ENCODE results near the gene NUP58.

- TF ChIP-seq, protein P1, sequence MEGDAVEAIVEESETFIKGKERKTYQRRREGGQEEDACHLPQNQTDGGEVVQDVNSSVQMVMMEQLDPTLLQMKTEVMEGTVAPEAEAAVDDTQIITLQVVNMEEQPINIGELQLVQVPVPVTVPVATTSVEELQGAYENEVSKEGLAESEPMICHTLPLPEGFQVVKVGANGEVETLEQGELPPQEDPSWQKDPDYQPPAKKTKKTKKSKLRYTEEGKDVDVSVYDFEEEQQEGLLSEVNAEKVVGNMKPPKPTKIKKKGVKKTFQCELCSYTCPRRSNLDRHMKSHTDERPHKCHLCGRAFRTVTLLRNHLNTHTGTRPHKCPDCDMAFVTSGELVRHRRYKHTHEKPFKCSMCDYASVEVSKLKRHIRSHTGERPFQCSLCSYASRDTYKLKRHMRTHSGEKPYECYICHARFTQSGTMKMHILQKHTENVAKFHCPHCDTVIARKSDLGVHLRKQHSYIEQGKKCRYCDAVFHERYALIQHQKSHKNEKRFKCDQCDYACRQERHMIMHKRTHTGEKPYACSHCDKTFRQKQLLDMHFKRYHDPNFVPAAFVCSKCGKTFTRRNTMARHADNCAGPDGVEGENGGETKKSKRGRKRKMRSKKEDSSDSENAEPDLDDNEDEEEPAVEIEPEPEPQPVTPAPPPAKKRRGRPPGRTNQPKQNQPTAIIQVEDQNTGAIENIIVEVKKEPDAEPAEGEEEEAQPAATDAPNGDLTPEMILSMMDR (IDR thresholded peaks at IDR 0.05) = peak; percentile 98 to 99 (median 99)
- TF ChIP-seq POLR2A (IDR thresholded peaks at IDR 0.05) = peak in 1 of 2 donors; percentile 36
Observed at GRCh38 chr13:25286969-25287961, 14.2 kb upstream of the NUP58 start, which contains the start of gene MTMR6.
